HepG2 (cell line): ENCODE data around the gene CCDC126. TPM values are rescaled to one million over a fixed set of nuclear protein-coding genes. Genes with fewer than 3 reads are reported as not detected.

Experiments used
- ADNP ChIP-seq: sonication (generic); formaldehyde crosslinking; IDR thresholded peaks from 2 replicates; pipeline ENCODE4 v1.4.0; 2020; ENCODE audit warnings: missing genetic modification reagents
- GLMP ChIP-seq: sonication (generic); formaldehyde crosslinking; IDR thresholded peaks from 2 replicates; pipeline ENCODE4 v1.9.0; 2021; ENCODE audit warnings: missing genetic modification reagents, mild to moderate bottlenecking, borderline replicate concordance
- IKZF1 ChIP-seq: fragments of 450-650 bp; IDR thresholded peaks from 2 replicates; pipeline ENCODE4 v1.7.1; 2016
- KDM1A ChIP-seq: IDR thresholded peaks from 2 replicates; pipeline ENCODE4 v1.6.1; 2016; ENCODE audit warnings: missing compliant biosample characterization
- KLF13 ChIP-seq: sonication (generic); formaldehyde crosslinking; IDR thresholded peaks from 2 replicates; pipeline ENCODE4 v1.4.0; 2020; ENCODE audit warnings: mild to moderate bottlenecking, missing genetic modification reagents
- MATR3 ChIP-seq: sonication (generic); formaldehyde crosslinking; IDR thresholded peaks from 2 replicates; pipeline ENCODE4 v1.4.0; 2020; ENCODE audit warnings: missing genetic modification reagents
- NRL ChIP-seq: sonication (generic); formaldehyde crosslinking; IDR thresholded peaks from 2 replicates; pipeline ENCODE4 v1.5.0; 2020; ENCODE audit warnings: missing genetic modification reagents, mild to moderate bottlenecking, moderate library complexity, borderline replicate concordance
- SMC3 ChIP-seq: IDR thresholded peaks from 2 replicates; pipeline ENCODE4 v1.6.1; 2011; ENCODE audit warnings: low read length, improper control_type of control experiment
- SOX5 ChIP-seq: IDR thresholded peaks from 2 replicates; pipeline ENCODE4 v1.6.1; 2016; ENCODE audit warnings: borderline replicate concordance
- SP2 ChIP-seq: sonication (generic); formaldehyde crosslinking; IDR thresholded peaks from 2 replicates; pipeline ENCODE4 v1.5.1; 2020; ENCODE audit warnings: mild to moderate bottlenecking, missing genetic modification reagents
- TERF1 ChIP-seq: sonication (generic); formaldehyde crosslinking; IDR thresholded peaks from 2 replicates; pipeline ENCODE4 v1.8.0; 2022; ENCODE audit warnings: mild to moderate bottlenecking, missing genetic modification reagents, moderate library complexity
- ZNF121 ChIP-seq: sonication (generic); formaldehyde crosslinking; IDR thresholded peaks from 2 replicates; pipeline ENCODE4 v1.5.0; 2020; ENCODE audit warnings: mild to moderate bottlenecking, missing genetic modification reagents
- ZNF224 ChIP-seq: sonication (generic); formaldehyde crosslinking; IDR thresholded peaks from 2 replicates; pipeline ENCODE4 v1.5.0; 2020; ENCODE audit warnings: mild to moderate bottlenecking, missing genetic modification reagents
- ZNF253 ChIP-seq: sonication (generic); formaldehyde crosslinking; IDR thresholded peaks from 2 replicates; pipeline ENCODE4 v1.8.0; 2022; ENCODE audit warnings: mild to moderate bottlenecking, missing genetic modification reagents, borderline replicate concordance
- ZNF296 ChIP-seq: sonication (generic); formaldehyde crosslinking; conservative IDR thresholded peaks from 2 replicates; pipeline ENCODE4 v1.5.0; 2020; ENCODE audit warnings: mild to moderate bottlenecking, missing genetic modification reagents
- ZNF343 ChIP-seq: sonication (generic); formaldehyde crosslinking; IDR thresholded peaks from 2 replicates; pipeline ENCODE4 v1.4.0; 2020; ENCODE audit warnings: mild to moderate bottlenecking, missing genetic modification reagents
- ZNF589 ChIP-seq: sonication (generic); formaldehyde crosslinking; conservative IDR thresholded peaks from 2 replicates; pipeline ENCODE4 v1.8.0; 2022; ENCODE audit warnings: mild to moderate bottlenecking, moderate library complexity, missing genetic modification reagents
- ZNF776 ChIP-seq: sonication (generic); formaldehyde crosslinking; IDR thresholded peaks from 2 replicates; pipeline ENCODE4 v1.4.0; 2020; ENCODE audit warnings: mild to moderate bottlenecking, missing genetic modification reagents
- ZNF781 ChIP-seq: sonication (generic); formaldehyde crosslinking; IDR thresholded peaks from 2 replicates; pipeline ENCODE4 v1.5.1; 2020; ENCODE audit warnings: borderline replicate concordance, mild to moderate bottlenecking, missing genetic modification reagents; ENCODE audit errors: not compliant biosample characterization
- ZZZ3 ChIP-seq: sonication (generic); formaldehyde crosslinking; IDR thresholded peaks from 2 replicates; pipeline ENCODE4 v1.4.0; 2020; ENCODE audit warnings: missing genetic modification reagents, mild to moderate bottlenecking, borderline replicate concordance
- polyA plus RNA-seq, 8 experiments: library from polyadenylated mRNA; depleted of rRNA in 3 of 8; stranded (reverse) in 7 of 8; unstranded in 1 of 8; fragments of >200 nt; fragmentation: Illumina TruSeq in 4 of 8; extraction: Trizol in 4 of 8; gene quantifications; 2 replicates each; pipeline versions ENCODE4 v1.2.1 to v1.2.3, GENCODE V29; 2011 to 2016; ENCODE audit warnings: low read depth in 4 of 8, missing spikeins in 1 of 8, mixed read lengths in 1 of 8; ENCODE audit not compliant: insufficient read depth in 1 of 8
- total RNA-seq, 5 experiments: library from RNA; depleted of rRNA; stranded (reverse); fragments of >200 nt; fragmentation: Illumina TruSeq; extraction: Trizol; gene quantifications; 2 replicates each; pipeline ENCODE4 v1.2.3, GENCODE V29; 2016; ENCODE audit warnings: low read depth in 1 of 5
- TF ChIP-seq, protein P1 (sequence below): sonication (generic); formaldehyde crosslinking; IDR thresholded peaks from 2 replicates; pipeline ENCODE4 v1.4.0; 2020; ENCODE audit warnings: mild to moderate bottlenecking, missing genetic modification reagents
- TF ChIP-seq, protein P2 (sequence below): sonication (generic); formaldehyde crosslinking; IDR thresholded peaks from 2 replicates; pipeline ENCODE4 v1.8.0; 2022; ENCODE audit warnings: mild to moderate bottlenecking, missing genetic modification reagents
- TF ChIP-seq, protein P3 (sequence below): sonication (generic); IDR thresholded peaks from 2 replicates; pipeline ENCODE4 v1.6.1; 2016; ENCODE audit warnings: low read depth, borderline replicate concordance

Gene CCDC126
- total and polyA plus RNA-seq, 2 of the 13 experiments (the other 11 are each of a cell fraction or from before 2014, with no cell fraction given) = 3.5 to 9.3 TPM

DNA sequence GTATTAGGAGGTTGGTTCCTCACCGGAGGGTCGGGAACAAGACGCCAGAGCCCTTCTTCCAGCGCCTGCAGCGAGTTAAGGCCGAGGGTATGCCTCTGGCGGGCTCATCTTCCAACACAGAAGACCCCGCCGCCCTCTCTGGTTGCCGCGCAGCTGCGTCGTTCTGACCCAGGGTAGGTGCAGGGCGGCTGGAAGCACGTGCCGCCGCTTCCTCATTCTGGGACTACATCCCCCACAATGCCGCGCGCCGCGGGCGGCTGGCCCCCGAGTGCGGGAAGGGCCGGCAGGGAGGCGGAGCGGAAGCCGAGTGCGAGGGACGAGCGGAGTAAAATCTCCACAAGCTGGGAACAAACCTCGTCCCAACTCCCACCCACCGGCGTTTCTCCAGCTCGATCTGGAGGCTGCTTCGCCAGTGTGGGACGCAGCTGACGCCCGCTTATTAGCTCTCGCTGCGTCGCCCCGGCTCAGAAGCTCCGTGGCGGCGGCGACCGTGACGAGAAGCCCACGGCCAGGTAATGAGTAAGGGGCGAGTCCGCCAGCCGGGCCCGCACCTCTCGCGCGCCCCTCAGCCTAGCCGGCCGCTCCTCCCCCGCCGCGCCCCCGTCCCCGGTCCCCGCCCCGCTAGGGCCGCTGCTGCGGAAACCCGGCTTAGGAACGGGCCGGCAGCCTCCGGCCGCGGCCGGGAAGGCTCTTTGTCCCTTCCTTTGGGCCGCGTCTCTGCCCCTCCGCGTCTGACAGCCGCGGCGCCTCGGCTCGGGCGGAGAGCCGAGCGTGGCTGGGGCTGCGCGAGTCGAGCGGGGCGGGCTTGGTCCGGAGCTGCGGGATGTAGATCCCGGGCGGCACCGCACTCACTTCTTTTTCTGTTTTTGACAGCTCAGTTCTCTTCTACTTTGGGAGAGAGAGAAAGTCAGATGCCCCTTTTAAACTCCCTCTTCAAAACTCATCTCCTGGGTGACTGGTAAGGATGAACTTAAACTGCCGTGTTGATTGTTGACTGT is at the start of gene CCDC126 (continued):
- TF ChIP-seq ZNF781 (CRISPR knock-in tag) (peak; percentile 97), ZNF121 (CRISPR knock-in tag) (peak; percentile 21; the same call in 1 of the 2 replicates), ZNF224 (CRISPR knock-in tag) (no peak), ZNF343 (0 out of 2 replicates have a peak, but pooled peaks have one; percentile 50), ZNF589 (CRISPR knock-in tag) (no peak), MATR3 (no peak), ADNP (no peak), ZNF296 (no peak), SP2 (CRISPR knock-in tag) (no peak), NRL (CRISPR knock-in tag) (peak; percentile 54; the same call in 1 of the 2 replicates), ZNF253 (CRISPR knock-in tag) (no peak), TERF1 (CRISPR knock-in tag) (no peak), SOX5 (CRISPR knock-in tag) (peak; percentile 31; the same call in 1 of the 2 replicates), ZNF776 (CRISPR knock-in tag) (peak; percentile 73; the same call in 1 of the 2 replicates), ZZZ3 (no peak), KDM1A (no peak), GLMP (CRISPR knock-in tag) (no peak), SMC3 (no peak), IKZF1 (no peak), KLF13 (CRISPR knock-in tag) (no peak)
- TF ChIP-seq, protein P1, sequence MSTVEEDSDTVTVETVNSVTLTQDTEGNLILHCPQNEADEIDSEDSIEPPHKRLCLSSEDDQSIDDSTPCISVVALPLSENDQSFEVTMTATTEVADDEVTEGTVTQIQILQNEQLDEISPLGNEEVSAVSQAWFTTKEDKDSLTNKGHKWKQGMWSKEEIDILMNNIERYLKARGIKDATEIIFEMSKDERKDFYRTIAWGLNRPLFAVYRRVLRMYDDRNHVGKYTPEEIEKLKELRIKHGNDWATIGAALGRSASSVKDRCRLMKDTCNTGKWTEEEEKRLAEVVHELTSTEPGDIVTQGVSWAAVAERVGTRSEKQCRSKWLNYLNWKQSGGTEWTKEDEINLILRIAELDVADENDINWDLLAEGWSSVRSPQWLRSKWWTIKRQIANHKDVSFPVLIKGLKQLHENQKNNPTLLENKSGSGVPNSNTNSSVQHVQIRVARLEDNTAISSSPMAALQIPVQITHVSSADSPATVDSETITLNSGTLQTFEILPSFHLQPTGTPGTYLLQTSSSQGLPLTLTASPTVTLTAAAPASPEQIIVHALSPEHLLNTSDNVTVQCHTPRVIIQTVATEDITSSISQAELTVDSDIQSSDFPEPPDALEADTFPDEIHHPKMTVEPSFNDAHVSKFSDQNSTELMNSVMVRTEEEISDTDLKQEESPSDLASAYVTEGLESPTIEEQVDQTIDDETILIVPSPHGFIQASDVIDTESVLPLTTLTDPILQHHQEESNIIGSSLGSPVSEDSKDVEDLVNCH (CRISPR knock-in tag) = no peak
- TF ChIP-seq, protein P2, sequence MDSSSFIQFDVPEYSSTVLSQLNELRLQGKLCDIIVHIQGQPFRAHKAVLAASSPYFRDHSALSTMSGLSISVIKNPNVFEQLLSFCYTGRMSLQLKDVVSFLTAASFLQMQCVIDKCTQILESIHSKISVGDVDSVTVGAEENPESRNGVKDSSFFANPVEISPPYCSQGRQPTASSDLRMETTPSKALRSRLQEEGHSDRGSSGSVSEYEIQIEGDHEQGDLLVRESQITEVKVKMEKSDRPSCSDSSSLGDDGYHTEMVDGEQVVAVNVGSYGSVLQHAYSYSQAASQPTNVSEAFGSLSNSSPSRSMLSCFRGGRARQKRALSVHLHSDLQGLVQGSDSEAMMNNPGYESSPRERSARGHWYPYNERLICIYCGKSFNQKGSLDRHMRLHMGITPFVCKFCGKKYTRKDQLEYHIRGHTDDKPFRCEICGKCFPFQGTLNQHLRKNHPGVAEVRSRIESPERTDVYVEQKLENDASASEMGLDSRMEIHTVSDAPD (CRISPR knock-in tag) = 0 out of 2 replicates have a peak, but pooled peaks have one; percentile 62
- TF ChIP-seq, protein P3, sequence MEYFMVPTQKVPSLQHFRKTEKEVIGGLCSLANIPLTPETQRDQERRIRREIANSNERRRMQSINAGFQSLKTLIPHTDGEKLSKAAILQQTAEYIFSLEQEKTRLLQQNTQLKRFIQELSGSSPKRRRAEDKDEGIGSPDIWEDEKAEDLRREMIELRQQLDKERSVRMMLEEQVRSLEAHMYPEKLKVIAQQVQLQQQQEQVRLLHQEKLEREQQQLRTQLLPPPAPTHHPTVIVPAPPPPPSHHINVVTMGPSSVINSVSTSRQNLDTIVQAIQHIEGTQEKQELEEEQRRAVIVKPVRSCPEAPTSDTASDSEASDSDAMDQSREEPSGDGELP = no peak; the same call in 1 of the 2 replicates
